ENCODE data around the gene GEMIN7. TPM values are rescaled to one million over a fixed set of nuclear protein-coding genes. Genes with fewer than 3 reads are reported as not detected.

GEMIN7 gene
- total and polyA plus RNA-seq, 2 donors (not counting 1 experiment from before 2014, with no cell fraction given): 15.7 to 18.0 TPM

DNA sequence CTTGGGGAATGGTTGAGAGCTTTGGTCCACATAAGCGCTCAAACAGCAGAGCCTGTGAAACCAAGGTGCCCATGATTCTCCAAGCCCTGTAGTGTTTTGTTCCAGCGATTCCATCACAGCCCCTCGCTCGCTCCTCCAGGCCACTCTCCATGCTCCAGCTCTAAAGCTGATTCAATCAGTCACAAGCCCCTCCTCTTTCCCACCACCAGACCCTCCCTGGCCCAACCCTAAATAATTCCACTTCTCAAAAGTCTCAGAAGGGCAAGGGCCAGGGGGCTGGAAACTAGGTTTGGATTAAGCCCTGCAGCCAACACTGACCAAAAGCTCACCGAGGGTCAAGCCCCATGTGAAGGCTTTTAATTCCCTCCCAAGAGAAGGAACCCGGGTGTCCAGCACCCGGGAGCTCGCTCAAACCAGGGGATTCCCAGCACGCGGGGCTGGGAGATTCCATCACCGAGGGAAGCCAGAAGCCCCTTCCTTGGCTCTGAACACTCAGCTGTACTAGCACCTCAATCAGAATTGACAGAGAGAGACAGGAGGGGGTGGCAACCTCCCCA, 4.2 kb upstream of the GEMIN7 start:
- peaks cover 5% of the 10 kb centered on the region for H3K79me2 ChIP-seq (ENCODE audit: control insufficient read depth, insufficient read depth, low read length)
- H2AFZ ChIP-seq (ENCODE audit: low read length): no peak overlapping the region
- TF ChIP-seq, protein P1, sequence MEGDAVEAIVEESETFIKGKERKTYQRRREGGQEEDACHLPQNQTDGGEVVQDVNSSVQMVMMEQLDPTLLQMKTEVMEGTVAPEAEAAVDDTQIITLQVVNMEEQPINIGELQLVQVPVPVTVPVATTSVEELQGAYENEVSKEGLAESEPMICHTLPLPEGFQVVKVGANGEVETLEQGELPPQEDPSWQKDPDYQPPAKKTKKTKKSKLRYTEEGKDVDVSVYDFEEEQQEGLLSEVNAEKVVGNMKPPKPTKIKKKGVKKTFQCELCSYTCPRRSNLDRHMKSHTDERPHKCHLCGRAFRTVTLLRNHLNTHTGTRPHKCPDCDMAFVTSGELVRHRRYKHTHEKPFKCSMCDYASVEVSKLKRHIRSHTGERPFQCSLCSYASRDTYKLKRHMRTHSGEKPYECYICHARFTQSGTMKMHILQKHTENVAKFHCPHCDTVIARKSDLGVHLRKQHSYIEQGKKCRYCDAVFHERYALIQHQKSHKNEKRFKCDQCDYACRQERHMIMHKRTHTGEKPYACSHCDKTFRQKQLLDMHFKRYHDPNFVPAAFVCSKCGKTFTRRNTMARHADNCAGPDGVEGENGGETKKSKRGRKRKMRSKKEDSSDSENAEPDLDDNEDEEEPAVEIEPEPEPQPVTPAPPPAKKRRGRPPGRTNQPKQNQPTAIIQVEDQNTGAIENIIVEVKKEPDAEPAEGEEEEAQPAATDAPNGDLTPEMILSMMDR (conservative IDR thresholded peaks at IDR 0.05 in 1 of 2, IDR thresholded peaks at IDR 0.05 in 1 of 2; ENCODE audit: low read depth in 1 of 2, low read length in 2 of 2): no peak
- TF ChIP-seq EZH2 (IDR thresholded peaks at IDR 0.05; ENCODE audit: low read length, missing control alignments): no peak
- H3K27ac ChIP-seq (ENCODE audit: insufficient read depth, low read length): no peak overlapping the region
- peaks cover 17% of the 10 kb centered on the region for H3K36me3 ChIP-seq (ENCODE audit: control insufficient read depth, insufficient read depth, low read length)
- no peak for DNase-seq (ENCODE audit: low read depth in 2 of 2)
- H3K4me2 ChIP-seq (ENCODE audit: extremely low read depth, insufficient read depth, low read length): peak overlapping the region; percentile 13
- H3K27me3 ChIP-seq (ENCODE audit: control insufficient read depth, insufficient read depth, low read length): no peaks in the 10 kb centered on the region
- no peaks in the 10 kb centered on the region for H4K20me1 ChIP-seq (ENCODE audit: control insufficient read depth, extremely low read depth, insufficient read depth, low read length)
- H3K4me3 ChIP-seq (replicated peaks in 1 of 4; ENCODE audit: control extremely low read depth in 1 of 4, insufficient read depth in 1 of 4, low read depth in 3 of 4, low read length in 4 of 4): peak overlapping the region in 2 of 4 experiments; percentile 12 to 22
- H3K9ac ChIP-seq (ENCODE audit: insufficient read depth, low read length): no peak overlapping the region
- H3K9me3 ChIP-seq (ENCODE audit: control insufficient read depth, insufficient read depth, low read depth, low read length): no peaks in the 10 kb centered on the region
- H3K4me1 ChIP-seq (ENCODE audit: control insufficient read depth, extremely low read depth, insufficient read depth, low read length): peaks cover 2% of the 10 kb centered on the region

DNA sequence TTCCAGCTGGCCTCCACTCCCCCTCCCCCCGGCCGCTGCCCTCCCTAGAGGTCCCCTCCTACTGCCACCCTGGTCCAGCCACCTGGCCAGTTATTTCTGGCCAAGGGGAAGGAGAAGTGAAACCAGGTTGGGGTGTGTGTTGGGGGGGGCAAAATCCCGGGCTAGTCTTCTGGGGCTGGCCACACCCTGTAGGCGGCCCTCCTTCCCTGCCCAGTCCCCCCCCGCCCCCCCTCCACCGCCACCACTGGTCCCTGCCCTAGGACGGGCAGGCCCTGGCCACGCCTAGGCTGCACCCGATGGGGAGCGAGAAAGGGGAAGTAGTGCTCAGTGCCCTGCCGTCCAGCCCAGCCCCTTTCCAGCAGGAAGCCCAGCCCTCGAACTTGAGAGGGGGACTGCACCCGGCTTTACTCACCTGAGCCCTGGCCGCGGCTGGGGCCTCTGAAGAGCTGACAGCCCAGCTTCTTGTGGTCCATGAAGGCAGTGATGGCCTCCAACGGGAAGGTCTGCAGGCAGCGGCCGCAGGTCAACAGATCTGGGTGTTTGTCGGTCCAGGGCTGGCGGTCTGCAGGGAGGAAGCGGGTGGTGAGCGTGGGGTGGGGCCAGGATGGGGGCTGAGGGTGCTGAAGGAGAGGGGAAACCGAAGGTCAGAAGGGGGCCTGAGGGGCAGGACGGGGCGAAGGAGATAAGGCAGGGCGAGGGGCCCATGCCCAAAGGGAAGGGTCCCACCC, 3.6 kb upstream of the GEMIN7 start:
- peaks cover 11% of the 10 kb centered on the region for H3K79me2 ChIP-seq (ENCODE audit: control insufficient read depth, insufficient read depth, low read length)
- no peaks in the 10 kb centered on the region for H4K20me1 ChIP-seq (ENCODE audit: control insufficient read depth, extremely low read depth, insufficient read depth, low read length)
- H3K36me3 ChIP-seq (ENCODE audit: control insufficient read depth, insufficient read depth, low read length): peaks cover 12% of the 10 kb centered on the region
- H2AFZ ChIP-seq (ENCODE audit: low read length): peak overlapping the region; percentile 49
- H3K9ac ChIP-seq (ENCODE audit: insufficient read depth, low read length): peak overlapping the region; percentile 42
- no peak overlapping the region for H3K27ac ChIP-seq (ENCODE audit: insufficient read depth, low read length)
- TF ChIP-seq, protein P1 (conservative IDR thresholded peaks at IDR 0.05 in 1 of 2, IDR thresholded peaks at IDR 0.05 in 1 of 2; ENCODE audit: low read depth in 1 of 2, low read length in 2 of 2): no peak
- TF ChIP-seq EZH2 (IDR thresholded peaks at IDR 0.05; ENCODE audit: low read length, missing control alignments): no peak
- peak overlapping the region; percentile 78 for H3K4me2 ChIP-seq (ENCODE audit: extremely low read depth, insufficient read depth, low read length)
- peak; percentile 26 to 53 for DNase-seq (ENCODE audit: low read depth in 2 of 2)
- no peaks in the 10 kb centered on the region for H3K27me3 ChIP-seq (ENCODE audit: control insufficient read depth, insufficient read depth, low read length)
- H3K9me3 ChIP-seq (ENCODE audit: control insufficient read depth, insufficient read depth, low read depth, low read length): no peaks in the 10 kb centered on the region
- peaks cover 6% of the 10 kb centered on the region for H3K4me1 ChIP-seq (ENCODE audit: control insufficient read depth, extremely low read depth, insufficient read depth, low read length)
- H3K4me3 ChIP-seq (replicated peaks in 1 of 4; ENCODE audit: control extremely low read depth in 1 of 4, insufficient read depth in 1 of 4, low read depth in 3 of 4, low read length in 4 of 4): peak overlapping the region; percentile 31 to 52 (median 34)

DNA sequence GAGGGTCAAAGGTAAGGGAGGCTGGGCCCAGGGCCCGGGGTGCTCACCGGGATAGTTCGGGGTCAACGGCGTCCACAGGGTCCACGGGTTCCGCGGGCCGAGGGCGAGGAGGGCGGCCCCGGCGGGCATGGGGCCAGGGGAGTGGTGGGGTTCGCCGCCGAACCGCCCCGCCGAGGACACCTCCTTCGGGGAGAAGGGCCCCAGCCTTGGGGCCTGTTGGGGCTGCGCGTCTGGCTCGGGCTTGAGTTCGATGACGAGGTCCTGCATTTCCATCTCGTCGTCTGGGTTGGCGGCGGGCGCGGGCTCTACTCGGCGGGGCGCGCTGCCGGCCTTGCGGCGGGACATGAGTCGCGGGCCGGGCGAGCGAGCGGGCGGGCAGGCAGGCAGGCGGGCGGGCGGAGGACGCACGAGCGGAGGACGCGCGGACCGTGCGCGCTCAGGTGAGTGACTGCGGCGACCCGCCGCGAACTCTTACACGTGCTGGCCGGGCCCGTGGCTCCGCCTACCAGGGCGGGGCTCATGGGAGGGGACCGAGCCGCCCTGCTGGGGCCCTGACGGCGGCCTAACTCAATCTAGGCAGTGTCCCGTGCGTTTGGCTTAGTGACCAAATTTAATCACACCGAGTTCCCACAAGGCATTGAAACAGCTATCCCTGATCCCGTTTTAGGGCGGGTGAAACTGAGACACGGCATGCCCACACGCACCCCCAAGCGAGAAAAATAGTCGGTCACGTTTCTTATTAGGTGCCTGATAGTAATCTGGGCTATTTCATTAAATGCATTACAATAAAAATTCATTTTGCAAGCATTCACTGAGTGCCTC, 2.8 kb upstream of the GEMIN7 start, which contains the start of gene ZNF296:
ZNF296 (minus strand) TSS at position 450 of the 822 bp plus-strand sequence; CDS start at position 345, 105 bp downstream.
- Histone ChIP-seq H4K20me1 (ENCODE audit: control insufficient read depth, extremely low read depth, insufficient read depth, low read length) (no peaks in the 10 kb centered on the region), H3K4me3 (replicated peaks in 1 of 4; ENCODE audit: control extremely low read depth in 1 of 4, insufficient read depth in 1 of 4, low read depth in 3 of 4, low read length in 4 of 4) (peak within 1 kb of the TSS; percentile 31 to 58 (median 44)), H3K36me3 (ENCODE audit: control insufficient read depth, insufficient read depth, low read length) (peaks cover 7% of the 10 kb centered on the region), H3K79me2 (ENCODE audit: control insufficient read depth, insufficient read depth, low read length) (peaks cover 19% of the 10 kb centered on the region), H3K4me2 (ENCODE audit: extremely low read depth, insufficient read depth, low read length) (peak within 1 kb of the TSS; percentile 78), H3K4me1 (ENCODE audit: control insufficient read depth, extremely low read depth, insufficient read depth, low read length) (peaks cover 6% of the 10 kb centered on the region), H3K9me3 (ENCODE audit: control insufficient read depth, insufficient read depth, low read depth, low read length) (no peaks in the 10 kb centered on the region), H3K27me3 (ENCODE audit: control insufficient read depth, insufficient read depth, low read length) (no peaks in the 10 kb centered on the region), H3K27ac (ENCODE audit: insufficient read depth, low read length) (no peak within 1 kb of the TSS), H2AFZ (ENCODE audit: low read length) (peak within 1 kb of the TSS; percentile 49), H3K9ac (ENCODE audit: insufficient read depth, low read length) (peak within 1 kb of the TSS; percentile 42)
- DNase-seq (ENCODE audit: low read depth in 2 of 2): peak; percentile 25 to 43
- TF ChIP-seq, protein P1 (conservative IDR thresholded peaks at IDR 0.05 in 1 of 2, IDR thresholded peaks at IDR 0.05 in 1 of 2; ENCODE audit: low read depth in 1 of 2, low read length in 2 of 2): no peak
- no peak for TF ChIP-seq EZH2 (IDR thresholded peaks at IDR 0.05; ENCODE audit: low read length, missing control alignments)
